GM12865 (cell line): ENCODE measurements around the gene STK36.

ENCODE experiments used
- DNase-seq: peaks from one replicate; pipeline ENCODE4 v3.0.0; 2010; ENCODE audit warnings: low read depth
- H3K4me3 ChIP-seq: 2 replicates; pipeline ENCODE4 v1.5.1; 2011; ENCODE audit warnings: mild to moderate bottlenecking, low read depth, low read length, control low read depth
- TF ChIP-seq, protein P1 (sequence below): IDR thresholded peaks from 2 replicates; pipeline ENCODE4 v1.5.1; 2011; ENCODE audit warnings: low read length, control low read depth, low read depth, inconsistent platforms; ENCODE audit not compliant: insufficient read depth; ENCODE audit errors: missing control alignments

STK36 gene

DNA sequence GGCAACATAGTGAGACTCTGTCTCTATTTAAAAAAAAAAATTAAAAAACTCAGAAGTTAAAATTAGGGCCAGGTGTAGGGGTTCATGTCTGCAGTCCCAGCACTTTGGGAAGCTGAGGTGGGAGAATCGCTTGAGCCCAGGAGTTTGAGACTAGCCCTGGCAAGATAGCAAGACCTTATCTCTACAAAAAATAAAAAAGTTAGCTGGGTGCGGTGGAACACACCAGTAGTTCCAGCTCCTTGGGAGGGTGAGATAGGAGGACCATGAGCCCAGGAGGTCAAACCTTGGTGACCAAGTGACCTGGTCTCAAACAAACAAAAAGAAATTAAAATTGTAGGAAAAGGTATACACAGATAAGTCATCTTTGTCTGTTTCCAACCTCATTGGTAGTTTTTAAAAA is 50.0 kb downstream of the STK36 start:
- TF ChIP-seq, protein P1, sequence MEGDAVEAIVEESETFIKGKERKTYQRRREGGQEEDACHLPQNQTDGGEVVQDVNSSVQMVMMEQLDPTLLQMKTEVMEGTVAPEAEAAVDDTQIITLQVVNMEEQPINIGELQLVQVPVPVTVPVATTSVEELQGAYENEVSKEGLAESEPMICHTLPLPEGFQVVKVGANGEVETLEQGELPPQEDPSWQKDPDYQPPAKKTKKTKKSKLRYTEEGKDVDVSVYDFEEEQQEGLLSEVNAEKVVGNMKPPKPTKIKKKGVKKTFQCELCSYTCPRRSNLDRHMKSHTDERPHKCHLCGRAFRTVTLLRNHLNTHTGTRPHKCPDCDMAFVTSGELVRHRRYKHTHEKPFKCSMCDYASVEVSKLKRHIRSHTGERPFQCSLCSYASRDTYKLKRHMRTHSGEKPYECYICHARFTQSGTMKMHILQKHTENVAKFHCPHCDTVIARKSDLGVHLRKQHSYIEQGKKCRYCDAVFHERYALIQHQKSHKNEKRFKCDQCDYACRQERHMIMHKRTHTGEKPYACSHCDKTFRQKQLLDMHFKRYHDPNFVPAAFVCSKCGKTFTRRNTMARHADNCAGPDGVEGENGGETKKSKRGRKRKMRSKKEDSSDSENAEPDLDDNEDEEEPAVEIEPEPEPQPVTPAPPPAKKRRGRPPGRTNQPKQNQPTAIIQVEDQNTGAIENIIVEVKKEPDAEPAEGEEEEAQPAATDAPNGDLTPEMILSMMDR = no peak
- no peak overlapping the region for H3K4me3 ChIP-seq
- DNase-seq = no peak

DNA sequence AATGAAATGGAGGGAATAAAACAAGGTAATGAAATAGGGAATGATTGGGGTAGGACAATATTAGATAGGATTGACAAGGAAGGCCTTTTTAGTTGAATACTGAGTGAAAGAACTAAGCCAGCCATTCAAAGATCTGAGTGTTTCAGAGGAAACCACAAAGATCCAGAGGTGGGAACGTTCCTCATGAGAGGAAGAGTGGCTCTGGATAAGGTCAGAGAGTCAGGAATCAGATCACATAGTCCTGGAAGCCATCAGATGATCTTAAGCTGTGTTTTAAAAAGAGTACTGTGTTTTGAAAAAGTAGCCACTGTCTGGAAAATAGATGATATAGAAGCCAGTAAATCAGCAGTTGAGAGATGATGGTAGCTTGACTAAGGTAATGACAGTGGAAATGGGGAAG is 50.5 kb downstream of the STK36 start:
- TF ChIP-seq, protein P1 = no peak
- H3K4me3 ChIP-seq = no peak overlapping the region

DNA sequence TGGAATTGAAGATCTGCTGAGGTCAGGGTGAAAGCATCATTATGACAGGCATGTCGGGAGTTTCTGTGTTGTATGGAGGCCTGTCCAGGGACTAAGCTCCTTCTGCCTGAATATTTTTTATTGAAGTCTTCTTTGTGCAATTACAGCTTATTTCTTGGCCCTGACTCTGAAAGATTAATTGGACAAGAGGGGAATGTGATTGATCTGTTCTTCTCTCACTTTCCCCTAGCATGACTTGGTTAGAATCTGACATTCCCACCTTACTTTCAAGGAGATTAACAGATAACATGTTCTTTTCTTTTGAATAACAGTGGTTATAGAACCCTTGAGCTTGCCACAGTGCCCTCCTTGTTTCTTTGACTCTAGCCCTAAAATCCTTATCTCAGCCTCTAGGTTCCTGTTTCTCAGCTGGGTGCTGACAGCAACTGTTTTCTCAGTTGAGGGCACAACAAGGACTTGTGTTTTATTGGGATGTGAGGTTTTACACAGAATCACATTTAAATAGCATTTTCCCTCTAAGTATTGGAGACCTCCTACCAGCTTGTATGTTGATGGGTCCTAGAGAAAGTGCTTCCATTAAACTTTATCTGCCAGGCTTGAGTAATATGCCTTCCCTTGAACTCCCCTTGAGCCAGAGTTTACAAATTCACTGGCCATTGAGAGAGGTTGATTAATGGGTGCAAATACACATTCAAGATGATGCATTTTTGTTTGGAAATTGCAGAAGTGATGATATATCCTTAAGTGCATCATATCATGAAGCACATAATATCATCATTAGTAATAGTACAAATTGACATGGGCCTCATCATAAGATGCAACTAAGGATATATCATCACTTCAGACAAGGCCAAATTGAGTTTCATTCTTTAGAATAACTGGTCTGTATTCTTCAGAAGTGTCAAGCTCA is 51.2 kb downstream of the STK36 start:
- DNase-seq = no peak
- TF ChIP-seq, protein P1 = no peak
- no peak overlapping the region for H3K4me3 ChIP-seq

More for the DNA sequence above, 50.5 kb downstream of the STK36 start:
- DNase-seq = no peak

DNA sequence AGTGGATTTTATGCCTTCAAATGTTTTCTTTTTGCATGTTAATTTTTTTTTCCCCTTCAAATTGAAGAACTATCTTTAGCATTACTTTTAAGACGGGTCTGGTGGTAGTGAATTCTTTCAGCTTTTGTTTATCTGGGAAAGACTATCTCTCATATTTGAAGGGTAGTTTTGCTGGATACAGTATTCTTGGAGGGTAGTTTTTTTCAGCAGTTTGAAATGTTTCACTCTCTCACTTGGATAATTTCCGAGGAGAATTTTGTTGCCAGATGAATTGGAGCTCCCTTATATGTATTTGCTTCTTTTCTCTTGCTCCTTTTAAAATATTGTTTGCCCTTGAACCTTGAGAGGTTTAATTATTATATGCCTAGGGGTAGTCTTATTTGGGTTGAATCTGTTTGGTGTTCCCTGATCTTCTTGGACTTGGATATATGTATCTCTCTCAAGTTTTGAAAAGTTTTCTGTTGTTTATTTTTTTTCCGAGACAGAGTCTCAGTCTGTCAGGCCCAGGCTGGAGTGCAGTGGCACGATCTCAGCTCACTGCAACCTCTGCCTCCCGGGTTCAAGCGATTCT is 54.2 kb downstream of the STK36 start:
- no peak overlapping the region for H3K4me3 ChIP-seq
- DNase-seq = no peak
- TF ChIP-seq, protein P1 = no peak

DNA sequence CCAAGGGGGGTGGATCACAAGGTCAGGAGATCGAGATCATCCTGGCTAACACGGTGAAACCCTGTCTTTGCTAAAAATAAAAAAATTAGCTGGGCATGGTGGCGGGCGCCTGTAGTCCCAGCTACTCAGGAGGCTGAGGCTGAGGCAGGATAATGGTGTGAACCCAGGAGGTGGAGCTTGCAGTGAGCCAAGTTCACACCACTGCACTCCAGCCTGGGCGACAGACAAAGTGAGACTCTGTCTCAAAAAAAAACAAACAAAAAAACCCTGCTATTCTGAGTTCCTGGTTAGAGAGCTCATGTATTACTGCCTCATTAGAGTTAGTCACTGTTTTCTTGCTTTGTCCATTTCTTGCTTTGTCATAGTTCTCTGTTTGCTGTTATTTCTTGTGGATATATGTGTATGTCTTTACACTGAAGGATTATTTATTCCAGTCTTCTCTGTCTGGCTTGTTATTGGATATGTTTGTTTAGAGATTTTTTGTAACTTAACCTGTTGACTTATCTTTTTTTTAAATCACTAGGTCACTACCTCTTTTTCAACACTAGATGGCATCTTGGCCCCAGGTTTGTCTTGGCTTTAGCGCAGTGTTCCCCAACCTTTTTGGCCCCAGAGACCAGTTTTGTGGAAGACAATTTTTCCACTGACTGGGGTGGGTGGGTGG is 55.7 kb downstream of the STK36 start:
- peak; percentile 45 for DNase-seq

DNA sequence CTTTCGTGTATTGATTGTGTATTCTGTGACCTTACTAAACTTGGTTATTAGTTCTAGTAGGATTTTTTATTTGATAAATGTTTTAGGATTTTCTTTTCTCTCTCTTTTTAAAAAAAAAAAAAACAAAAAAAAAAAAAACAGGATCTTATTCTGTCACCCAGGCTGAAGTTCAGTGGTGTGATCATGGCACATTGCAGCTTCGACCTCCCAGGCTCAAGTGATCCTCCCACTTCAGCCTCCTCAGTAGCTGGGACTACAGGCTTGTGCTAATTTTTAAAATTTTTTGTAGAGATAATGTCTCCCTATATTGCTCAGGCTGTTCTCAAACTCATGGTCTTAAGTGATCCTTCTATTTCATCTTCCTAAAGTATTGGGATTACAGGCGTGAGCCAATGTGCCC is 57.8 kb downstream of the STK36 start:
- no peak overlapping the region for H3K4me3 ChIP-seq
- DNase-seq = no peak
- TF ChIP-seq, protein P1 = no peak

More for the DNA sequence above, 55.7 kb downstream of the STK36 start:
- no peak overlapping the region for H3K4me3 ChIP-seq
- TF ChIP-seq, protein P1 = peak; percentile 37
